HepG2 (cell line): ENCODE data around the gene NPC1. TPM values are rescaled to one million over a fixed set of nuclear protein-coding genes. Genes with fewer than 3 reads are reported as not detected.

Source experiments
- ATAC-seq: fragments of 200-7000 bp; cut with Tn5 transposase; 3 replicates; pipeline ENCODE4 v1.9.1; 2020; ENCODE audit warnings: mild to moderate bottlenecking, moderate library complexity
- BruUV-seq: library from RNA; stranded (reverse); fragments of 400-500 nt; replicated peaks from 2 replicates; lab custom pipeline; 2021; lab: Mats Ljungman, UMichigan
- CTCF ChIA-PET: fragments of 300-600 bp; formaldehyde crosslinking; extraction: SDS; loops from one replicate; lab custom pipeline; 2021; ENCODE audit warnings: low total read pairs, inconsistent platforms, low intra/inter-chr PET ratio; lab: Yijun Ruan, JAX
- POLR2A ChIA-PET: fragments of 350-600 bp; sonication (Branson Sonifier 250); formaldehyde crosslinking; loops from one replicate; lab custom pipeline; 2020; ENCODE audit warnings: antibody characterized with exemption, inconsistent platforms; lab: Yijun Ruan, JAX
- DNase-seq: peaks from one replicate; pipeline ENCODE4 v3.0.0-alpha.2; 2015; ENCODE audit warnings: low spot score
- FAIRE-seq: peaks from 3 replicates; lab custom pipeline; 2011; peaks lifted over from hg19 to GRCh38; lab: Jason Lieb, UNC
- H2AFZ ChIP-seq: one replicate; pipeline ENCODE4 v1.6.1; 2011; ENCODE audit warnings: low read length, inconsistent platforms
- H3K27ac ChIP-seq: fragments of 300-600 bp; 3 replicates; pipeline ENCODE4 v1.8.0; 2011; ENCODE audit warnings: mixed run types, mild to moderate bottlenecking, mixed read lengths, low read length, inconsistent platforms; ENCODE audit not compliant: insufficient read depth; ENCODE audit errors: extremely low read length
- H3K27me3 ChIP-seq, 2 experiments: fragments of 200-600 bp in 1 of 2; 2 replicates in 1 of 2; 3 replicates in 1 of 2; pipeline versions ENCODE4 v1.6.0 to v1.8.0; 2011; ENCODE audit warnings: low read length in 2 of 2, mild to moderate bottlenecking in 2 of 2, moderate library complexity in 2 of 2, inconsistent platforms in 1 of 2; ENCODE audit not compliant: insufficient read depth in 2 of 2, control insufficient read depth in 1 of 2
- H3K36me3 ChIP-seq, 2 experiments: fragments of 200-600 bp in 1 of 2; replicated peaks in 1 of 2; 2 replicates in 1 of 2; 3 replicates in 1 of 2; pipeline versions ENCODE4 v1.5.1 to v1.8.0; 2011; ENCODE audit warnings: low read length in 2 of 2, inconsistent platforms in 1 of 2; ENCODE audit not compliant: insufficient read depth in 2 of 2, control insufficient read depth in 1 of 2
- H3K4me1 ChIP-seq: 2 replicates; pipeline ENCODE4 v1.5.1; 2012; ENCODE audit warnings: low read length, inconsistent platforms; ENCODE audit not compliant: insufficient read depth
- H3K4me2 ChIP-seq: 2 replicates; pipeline ENCODE4 v1.6.0; 2011; ENCODE audit warnings: low read depth, low read length, inconsistent platforms
- H3K4me3 ChIP-seq, 3 experiments: fragments of 200-600 bp in 1 of 3; sonication (generic), shearing (Covaris generic) in 1 of 3; replicated peaks in 1 of 3; 2 replicates each; pipeline ENCODE4 v1.5.1; 2011 to 2016; ENCODE audit warnings: low read length in 3 of 3, inconsistent platforms in 2 of 3, low read depth in 2 of 3, mild to moderate bottlenecking in 2 of 3, control low read depth in 1 of 3, mixed read lengths in 1 of 3; ENCODE audit not compliant: insufficient read depth in 1 of 3
- H3K79me2 ChIP-seq: one replicate; pipeline ENCODE4 v1.6.1; 2011; ENCODE audit warnings: low read length, inconsistent platforms; ENCODE audit not compliant: insufficient read depth
- H3K9ac ChIP-seq: 2 replicates; pipeline ENCODE4 v1.6.0; 2011; ENCODE audit warnings: mild to moderate bottlenecking, low read depth, low read length, inconsistent platforms; ENCODE audit not compliant: insufficient read depth
- H3K9me3 ChIP-seq: 2 replicates; pipeline ENCODE4 v1.5.1; 2012; ENCODE audit warnings: mild to moderate bottlenecking, low read length
- H4K20me1 ChIP-seq: 2 replicates; pipeline ENCODE4 v1.6.0; 2011; ENCODE audit warnings: inconsistent platforms, mild to moderate bottlenecking, low read length, moderate library complexity; ENCODE audit not compliant: insufficient read depth
- AKAP8 ChIP-seq: sonication (generic); formaldehyde crosslinking; IDR thresholded peaks from 2 replicates; pipeline ENCODE4 v1.5.1; 2020; ENCODE audit warnings: mild to moderate bottlenecking, missing genetic modification reagents
- ARID4A ChIP-seq: sonication (generic); formaldehyde crosslinking; IDR thresholded peaks from 2 replicates; pipeline ENCODE4 v1.5.0; 2020; ENCODE audit warnings: mild to moderate bottlenecking, missing genetic modification reagents, borderline replicate concordance
- CREB1 ChIP-seq, 2 experiments: fragments of 450-650 bp in 1 of 2; IDR thresholded peaks; 2 replicates each; pipeline ENCODE4 v1.6.1; 2016 to 2017; ENCODE audit warnings: control low read depth in 1 of 2, mild to moderate bottlenecking in 1 of 2, missing compliant biosample characterization in 1 of 2, missing genetic modification characterization in 1 of 2
- CREBL2 ChIP-seq: sonication (generic); formaldehyde crosslinking; IDR thresholded peaks from 2 replicates; pipeline ENCODE4 v1.8.1; 2023; ENCODE audit warnings: missing genetic modification reagents, mild to moderate bottlenecking, borderline replicate concordance
- EEA1 ChIP-seq: sonication (generic); formaldehyde crosslinking; IDR thresholded peaks from 2 replicates; pipeline ENCODE4 v1.5.1; 2020; ENCODE audit warnings: mild to moderate bottlenecking, missing genetic modification reagents, borderline replicate concordance
- IRF2 ChIP-seq: IDR thresholded peaks from 2 replicates; pipeline ENCODE4 v1.6.1; 2018; ENCODE audit warnings: missing genetic modification reagents, missing compliant biosample characterization
- JDP2 ChIP-seq: sonication (generic); formaldehyde crosslinking; IDR thresholded peaks from 2 replicates; pipeline ENCODE4 v1.8.1; 2022; ENCODE audit warnings: missing genetic modification reagents, borderline replicate concordance
- NBN ChIP-seq: fragments of 450-650 bp; conservative IDR thresholded peaks from 2 replicates; pipeline ENCODE4 v1.6.1; 2017
- NCOA5 ChIP-seq: sonication (generic); formaldehyde crosslinking; IDR thresholded peaks from 2 replicates; pipeline ENCODE4 v1.4.0; 2020; ENCODE audit warnings: missing genetic modification reagents
- NR2F6 ChIP-seq, 2 experiments: IDR thresholded peaks; 2 replicates each; pipeline ENCODE4 v1.6.1; 2016; ENCODE audit warnings: antibody characterized with exemption in 1 of 2, mild to moderate bottlenecking in 1 of 2
- PRDM4 ChIP-seq: sonication (generic); formaldehyde crosslinking; IDR thresholded peaks from 2 replicates; pipeline ENCODE4 v1.9.0; 2021; ENCODE audit warnings: missing genetic modification reagents, borderline replicate concordance
- SALL2 ChIP-seq: sonication (generic); formaldehyde crosslinking; IDR thresholded peaks from 2 replicates; pipeline ENCODE4 v1.8.1; 2023; ENCODE audit warnings: mild to moderate bottlenecking, missing genetic modification reagents, inconsistent platforms
- THAP11 ChIP-seq: IDR thresholded peaks from 2 replicates; pipeline ENCODE4 v1.6.1; 2016; ENCODE audit warnings: missing biosample characterization, missing genetic modification reagents
- TOE1 ChIP-seq: sonication (generic); formaldehyde crosslinking; IDR thresholded peaks from 2 replicates; pipeline ENCODE4 v1.4.0; 2020; ENCODE audit warnings: mild to moderate bottlenecking, missing genetic modification reagents
- ZNF160 ChIP-seq: sonication (generic); formaldehyde crosslinking; IDR thresholded peaks from 2 replicates; pipeline ENCODE4 v1.8.0; 2022; ENCODE audit warnings: mild to moderate bottlenecking, inconsistent platforms, missing genetic modification reagents
- ZNF234 ChIP-seq: sonication (generic); formaldehyde crosslinking; conservative IDR thresholded peaks from 2 replicates; pipeline ENCODE4 v1.5.1; 2020; ENCODE audit warnings: mild to moderate bottlenecking, missing genetic modification reagents
- ZNF570 ChIP-seq: sonication (generic); formaldehyde crosslinking; IDR thresholded peaks from 2 replicates; pipeline ENCODE4 v1.4.0; 2020; ENCODE audit warnings: mild to moderate bottlenecking, missing genetic modification reagents, borderline replicate concordance
- ZNF740 ChIP-seq: sonication (generic); formaldehyde crosslinking; IDR thresholded peaks from 2 replicates; pipeline ENCODE4 v1.4.0; 2020; ENCODE audit warnings: missing genetic modification reagents
- ZSCAN9 ChIP-seq: IDR thresholded peaks from 2 replicates; pipeline ENCODE4 v1.6.1; 2016; ENCODE audit warnings: borderline replicate concordance
- WGBS: methylation state at CpG from one replicate; pipeline ENCODE4 v1.1.6; 2017; ENCODE audit warnings: low lambda C conversion rate; 5-methylcytosine and 5-hydroxymethylcytosine counted together
- in situ Hi-C: cut with HindIII; loops from 2 replicates; pipeline ENCODE4 v1.10.0; 2017; ENCODE audit warnings: low pct_unique_long_range_greater_than_20kb; ENCODE audit not compliant: extremely low pct_ligation_motif_present
- intact Hi-C: fragments of 100-400 bp; cut with micrococcal nuclease; formaldehyde crosslinking; loops from one replicate; pipeline ENCODE4 v1.10.0; 2022; ENCODE audit not compliant: unreplicated experiment
- polyA plus RNA-seq, 8 experiments: library from polyadenylated mRNA; depleted of rRNA in 3 of 8; stranded (reverse) in 7 of 8; unstranded in 1 of 8; fragments of >200 nt; fragmentation: Illumina TruSeq in 4 of 8; extraction: Trizol in 4 of 8; gene quantifications; 2 replicates each; pipeline versions ENCODE4 v1.2.1 to v1.2.3, GENCODE V29; 2011 to 2016; ENCODE audit warnings: low read depth in 4 of 8, missing spikeins in 1 of 8, mixed read lengths in 1 of 8; ENCODE audit not compliant: insufficient read depth in 1 of 8
- total RNA-seq, 5 experiments: library from RNA; depleted of rRNA; stranded (reverse); fragments of >200 nt; fragmentation: Illumina TruSeq; extraction: Trizol; gene quantifications; 2 replicates each; pipeline ENCODE4 v1.2.3, GENCODE V29; 2016; ENCODE audit warnings: low read depth in 1 of 5

NPC1 gene
- total and polyA plus RNA-seq, 2 of the 13 experiments (the other 11 are each of a cell fraction or from before 2014, with no cell fraction given): 46.5 to 114 TPM

GRCh38 chr18:23609390-23610023 lies 23.2 kb upstream of the NPC1 start:
- Histone ChIP-seq H3K27me3 (no peaks in the 10 kb centered on the region), H3K9ac (no peak overlapping the region), H3K36me3 (no peaks in the 10 kb centered on the region), H3K79me2 (no peaks in the 10 kb centered on the region), H3K4me2 (no peak overlapping the region), H2AFZ (no peak overlapping the region), H4K20me1 (no peaks in the 10 kb centered on the region), H3K4me3 (no peak overlapping the region), H3K27ac (no peak overlapping the region), H3K9me3 (no peaks in the 10 kb centered on the region), H3K4me1 (peaks cover 52% of the 10 kb centered on the region)
- ChIA-PET POLR2A (no interaction called here), CTCF (no interaction called here)
- DNase-seq (no peak), FAIRE-seq (no peak), ATAC-seq (no peak)
- BruUV-seq: no TSS peak
- 62% methylated on average over 5 of the region's 5 CpGs for WGBS
- intact Hi-C loops (no loop called here), in situ Hi-C loops (no loop called here)
- no peak for TF ChIP-seq IRF2 (CRISPR knock-in tag)
- TF ChIP-seq CREBL2: no peak
- TF ChIP-seq ZNF570 (CRISPR knock-in tag): no peak
- no peak for TF ChIP-seq EEA1
- TF ChIP-seq CREB1 (IDR thresholded peaks at IDR 0.05): no peak
- no peak for TF ChIP-seq CREB1 (CRISPR knock-in tag; IDR thresholded peaks at IDR 0.05)
- TF ChIP-seq PRDM4 (CRISPR knock-in tag): no peak
- no peak for TF ChIP-seq ZNF740 (CRISPR knock-in tag)
- TF ChIP-seq NBN: no peak
- TF ChIP-seq JDP2 (CRISPR knock-in tag): no peak
- no peak for TF ChIP-seq NR2F6 (IDR thresholded peaks at IDR 0.05)
- no peak for TF ChIP-seq NR2F6 (CRISPR knock-in tag; IDR thresholded peaks at IDR 0.05)
- no peak for TF ChIP-seq THAP11 (CRISPR knock-in tag)
- TF ChIP-seq ZSCAN9 (CRISPR knock-in tag): no peak
- no peak for TF ChIP-seq ZNF234
- TF ChIP-seq ZNF160 (CRISPR knock-in tag): no peak
- TF ChIP-seq NCOA5 (CRISPR knock-in tag): no peak
- TF ChIP-seq ARID4A (CRISPR knock-in tag): no peak
- TF ChIP-seq AKAP8 (CRISPR knock-in tag): no peak
- no peak for TF ChIP-seq SALL2
- TF ChIP-seq TOE1 (CRISPR knock-in tag): no peak
